ENCODE data around the gene CACNA1S. TPM values are rescaled to one million over a fixed set of nuclear protein-coding genes. Genes with fewer than 3 reads are reported as not detected.

The CACNA1S gene
- total and polyA plus RNA-seq, 2 experiments from 2014 or later: not detected

DNA sequence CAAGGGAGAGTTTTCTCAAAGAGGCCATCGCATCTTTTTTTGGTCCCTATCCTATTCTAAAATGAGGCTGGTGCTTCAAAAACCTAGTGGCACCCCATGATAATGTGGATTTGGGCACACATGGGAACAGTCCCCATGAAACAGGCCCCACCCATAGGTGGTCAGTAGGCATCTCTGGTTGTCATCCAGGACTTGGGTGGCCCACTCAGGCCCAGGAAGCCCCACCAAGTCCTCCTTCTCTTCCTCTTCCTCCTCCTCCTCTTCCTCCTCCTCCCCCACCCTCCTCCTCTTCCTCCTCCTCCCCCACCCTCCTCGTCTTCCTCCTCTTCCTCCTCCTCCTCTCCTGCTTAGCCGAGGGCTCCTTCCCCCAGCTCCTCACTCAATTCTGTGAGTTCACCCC lies 554 bp downstream of the CACNA1S start:
- H3K4me1 ChIP-seq (ENCODE audit: insufficient read depth): no peaks in the 10 kb centered on the region
- TF ChIP-seq, protein P1, sequence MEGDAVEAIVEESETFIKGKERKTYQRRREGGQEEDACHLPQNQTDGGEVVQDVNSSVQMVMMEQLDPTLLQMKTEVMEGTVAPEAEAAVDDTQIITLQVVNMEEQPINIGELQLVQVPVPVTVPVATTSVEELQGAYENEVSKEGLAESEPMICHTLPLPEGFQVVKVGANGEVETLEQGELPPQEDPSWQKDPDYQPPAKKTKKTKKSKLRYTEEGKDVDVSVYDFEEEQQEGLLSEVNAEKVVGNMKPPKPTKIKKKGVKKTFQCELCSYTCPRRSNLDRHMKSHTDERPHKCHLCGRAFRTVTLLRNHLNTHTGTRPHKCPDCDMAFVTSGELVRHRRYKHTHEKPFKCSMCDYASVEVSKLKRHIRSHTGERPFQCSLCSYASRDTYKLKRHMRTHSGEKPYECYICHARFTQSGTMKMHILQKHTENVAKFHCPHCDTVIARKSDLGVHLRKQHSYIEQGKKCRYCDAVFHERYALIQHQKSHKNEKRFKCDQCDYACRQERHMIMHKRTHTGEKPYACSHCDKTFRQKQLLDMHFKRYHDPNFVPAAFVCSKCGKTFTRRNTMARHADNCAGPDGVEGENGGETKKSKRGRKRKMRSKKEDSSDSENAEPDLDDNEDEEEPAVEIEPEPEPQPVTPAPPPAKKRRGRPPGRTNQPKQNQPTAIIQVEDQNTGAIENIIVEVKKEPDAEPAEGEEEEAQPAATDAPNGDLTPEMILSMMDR (IDR thresholded peaks at IDR 0.05; ENCODE audit: poor library complexity): no peak
- TF ChIP-seq EZH2phosphoT487 (IDR thresholded peaks at IDR 0.05; ENCODE audit: low read depth, severe bottlenecking, unreplicated experiment): no peak
- TF ChIP-seq EZH2 (IDR thresholded peaks at IDR 0.05; ENCODE audit: borderline replicate concordance): no peak
- H3K4me3 ChIP-seq: no peak overlapping the region
- H3K4me2 ChIP-seq: no peak overlapping the region
- H4K20me1 ChIP-seq (ENCODE audit: insufficient read depth, poor library complexity, severe bottlenecking): no peaks in the 10 kb centered on the region
- no peak for DNase-seq (ENCODE audit: low spot score)
- H3K9me2 ChIP-seq (replicated peaks; ENCODE audit: insufficient read depth): no peaks in the 10 kb centered on the region
- 100% methylated on average over 2 of the region's 3 CpGs for WGBS (ENCODE audit: low lambda C conversion rate, missing lambda C conversion rate)
- H2AFZ ChIP-seq: no peak overlapping the region
- H3K9me3 ChIP-seq (ENCODE audit: low read depth): no peaks in the 10 kb centered on the region
- peaks cover 16% of the 10 kb centered on the region for H3K27me3 ChIP-seq
- H3K36me3 ChIP-seq (replicated peaks; ENCODE audit: insufficient read depth, low read depth): no peaks in the 10 kb centered on the region
- H3K27ac ChIP-seq: no peak overlapping the region
- H3K79me2 ChIP-seq: no peaks in the 10 kb centered on the region

DNA sequence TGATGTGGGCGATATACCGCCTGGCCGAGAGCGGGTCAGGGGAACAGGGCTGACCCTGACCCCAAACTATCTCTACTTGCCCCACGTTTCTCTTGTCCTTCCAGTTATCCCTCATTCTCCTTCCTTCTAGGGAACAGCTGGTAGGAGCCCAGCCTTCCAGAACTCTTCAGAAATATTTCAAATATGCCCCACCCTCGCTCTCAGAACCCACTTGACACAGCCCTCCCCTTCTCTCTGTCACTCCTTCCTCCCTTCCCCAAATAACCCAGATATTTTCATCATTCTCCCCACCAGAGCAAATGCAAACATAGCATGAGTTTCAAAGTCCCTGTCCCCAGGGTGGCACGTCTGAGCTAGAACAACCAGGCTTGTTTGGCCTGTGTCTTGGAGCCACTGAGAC lies 1.1 kb downstream of the CACNA1S start:
- H3K36me3 ChIP-seq (replicated peaks; ENCODE audit: insufficient read depth, low read depth): no peaks in the 10 kb centered on the region
- H3K4me3 ChIP-seq: no peak overlapping the region
- TF ChIP-seq EZH2 (IDR thresholded peaks at IDR 0.05; ENCODE audit: borderline replicate concordance) (no peak), EZH2phosphoT487 (IDR thresholded peaks at IDR 0.05; ENCODE audit: low read depth, severe bottlenecking, unreplicated experiment) (no peak)
- TF ChIP-seq, protein P1 (IDR thresholded peaks at IDR 0.05; ENCODE audit: poor library complexity): no peak
- no peaks in the 10 kb centered on the region for H3K4me1 ChIP-seq (ENCODE audit: insufficient read depth)
- H3K4me2 ChIP-seq: no peak overlapping the region
- no peak overlapping the region for H2AFZ ChIP-seq
- H4K20me1 ChIP-seq (ENCODE audit: insufficient read depth, poor library complexity, severe bottlenecking): no peaks in the 10 kb centered on the region
- WGBS (ENCODE audit: low lambda C conversion rate, missing lambda C conversion rate): 83% methylated on average over 7 of the region's 7 CpGs
- peaks cover 13% of the 10 kb centered on the region for H3K27me3 ChIP-seq
- H3K27ac ChIP-seq: no peak overlapping the region
- no peak for DNase-seq (ENCODE audit: low spot score)
- H3K9me2 ChIP-seq (replicated peaks; ENCODE audit: insufficient read depth): no peaks in the 10 kb centered on the region
- no peaks in the 10 kb centered on the region for H3K9me3 ChIP-seq (ENCODE audit: low read depth)
- no peaks in the 10 kb centered on the region for H3K79me2 ChIP-seq

DNA sequence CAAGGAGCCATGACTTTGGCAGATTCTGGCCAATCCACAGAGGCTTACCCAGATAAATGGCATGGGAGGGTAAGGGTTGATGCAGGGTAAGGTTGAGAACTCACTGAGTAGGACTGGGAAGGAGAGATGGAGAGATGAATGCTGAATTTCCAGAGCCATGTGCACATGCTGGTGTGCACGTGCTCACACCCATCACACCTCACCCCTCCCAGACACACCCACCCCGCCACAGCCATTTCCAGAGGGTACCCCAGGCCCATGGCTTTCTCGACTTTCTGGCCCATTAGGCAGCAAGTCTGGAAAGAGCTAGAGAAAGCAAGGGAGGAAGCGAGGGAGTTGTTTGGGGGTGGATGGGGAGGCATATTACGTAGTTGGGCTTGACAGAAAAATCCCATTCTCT lies 1.6 kb downstream of the CACNA1S start:
- no peak overlapping the region for H3K4me3 ChIP-seq
- H3K9me2 ChIP-seq (replicated peaks; ENCODE audit: insufficient read depth): no peaks in the 10 kb centered on the region
- no peaks in the 10 kb centered on the region for H4K20me1 ChIP-seq (ENCODE audit: insufficient read depth, poor library complexity, severe bottlenecking)
- H3K9me3 ChIP-seq (ENCODE audit: low read depth): no peaks in the 10 kb centered on the region
- H3K4me2 ChIP-seq: no peak overlapping the region
- no peaks in the 10 kb centered on the region for H3K36me3 ChIP-seq (replicated peaks; ENCODE audit: insufficient read depth, low read depth)
- H3K27me3 ChIP-seq: peaks cover 8% of the 10 kb centered on the region
- H3K4me1 ChIP-seq (ENCODE audit: insufficient read depth): no peaks in the 10 kb centered on the region
- WGBS (ENCODE audit: low lambda C conversion rate, missing lambda C conversion rate): 97% methylated on average over 5 of the region's 5 CpGs
- H3K79me2 ChIP-seq: no peaks in the 10 kb centered on the region
- H2AFZ ChIP-seq: no peak overlapping the region
- H3K27ac ChIP-seq: no peak overlapping the region
- no peak for TF ChIP-seq EZH2 (IDR thresholded peaks at IDR 0.05; ENCODE audit: borderline replicate concordance)
- no peak for TF ChIP-seq EZH2phosphoT487 (IDR thresholded peaks at IDR 0.05; ENCODE audit: low read depth, severe bottlenecking, unreplicated experiment)
- TF ChIP-seq, protein P1 (IDR thresholded peaks at IDR 0.05; ENCODE audit: poor library complexity): no peak
- no peak for DNase-seq (ENCODE audit: low spot score)

DNA sequence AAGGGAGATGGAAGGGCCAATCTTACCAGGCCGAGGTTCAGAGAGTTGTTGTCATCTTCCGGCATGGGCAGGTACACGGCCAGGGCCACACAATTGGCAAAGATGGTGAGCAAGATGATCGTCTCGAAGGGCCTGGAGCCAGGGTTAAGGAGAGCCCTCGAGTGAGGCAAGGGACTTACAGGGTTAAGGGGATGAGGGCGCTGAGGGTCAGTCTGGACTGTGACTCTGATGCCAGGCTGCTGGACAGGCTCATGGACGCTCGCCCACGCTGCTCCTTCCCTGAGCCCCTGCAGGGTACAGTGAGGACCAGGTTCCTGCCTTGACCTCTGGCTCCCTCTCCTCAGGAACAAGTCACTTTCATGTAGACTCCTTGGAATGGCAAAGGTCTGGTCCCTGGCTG lies 2.1 kb downstream of the CACNA1S start:
- Histone ChIP-seq H3K9me3 (ENCODE audit: low read depth) (no peaks in the 10 kb centered on the region), H3K4me2 (no peak overlapping the region), H3K27ac (no peak overlapping the region), H3K9me2 (replicated peaks; ENCODE audit: insufficient read depth) (no peaks in the 10 kb centered on the region), H3K27me3 (peaks cover 3% of the 10 kb centered on the region), H2AFZ (no peak overlapping the region), H3K4me3 (no peak overlapping the region), H4K20me1 (ENCODE audit: insufficient read depth, poor library complexity, severe bottlenecking) (no peaks in the 10 kb centered on the region), H3K4me1 (ENCODE audit: insufficient read depth) (no peaks in the 10 kb centered on the region), H3K79me2 (no peaks in the 10 kb centered on the region), H3K36me3 (replicated peaks; ENCODE audit: insufficient read depth, low read depth) (no peaks in the 10 kb centered on the region)
- 97% methylated on average over 8 of the region's 10 CpGs for WGBS (ENCODE audit: low lambda C conversion rate, missing lambda C conversion rate)
- TF ChIP-seq, protein P1 (IDR thresholded peaks at IDR 0.05; ENCODE audit: poor library complexity): no peak
- TF ChIP-seq EZH2 (IDR thresholded peaks at IDR 0.05; ENCODE audit: borderline replicate concordance): no peak
- TF ChIP-seq EZH2phosphoT487 (IDR thresholded peaks at IDR 0.05; ENCODE audit: low read depth, severe bottlenecking, unreplicated experiment): no peak
- no peak for DNase-seq (ENCODE audit: low spot score)

Measured in hepatocyte (in vitro differentiated cells).